ENCODE measurements around the gene FUS. TPM values are rescaled to one million over a fixed set of nuclear protein-coding genes. Genes with fewer than 3 reads are reported as not detected.
A peak's percentile ranks its signal among the peaks of the same experiment; 100 is the strongest.
"Not testable (repeated sequence)": the region's sequence is repeated elsewhere in the genome, so short reads cannot be mapped to it uniquely, and the experiment has no call there.

Gene FUS
- total RNA-seq, 1 experiment from 2014 or later = 629 TPM

GRCh38 chr16:31191697-31192428 lies 11.9 kb downstream of the FUS start:
- no peak overlapping the region for H3K4me3 Mint-ChIP-seq (ENCODE audit: low read depth, unreplicated experiment)
- no peak for DNase-seq
- intact Hi-C loops (cut with micrococcal nuclease; ENCODE audit: unreplicated experiment) = no loop called here
- BruUV-seq (replicated peaks) = no TSS peak
- no peaks in the 10 kb centered on the region for H3K9me3 Mint-ChIP-seq (ENCODE audit: low read depth, unreplicated experiment)
- H3K27ac Mint-ChIP-seq (ENCODE audit: unreplicated experiment) = no peak overlapping the region
- peaks cover 17% of the 10 kb centered on the region for H3K4me1 Mint-ChIP-seq (ENCODE audit: low read depth, unreplicated experiment)
- H3K36me3 Mint-ChIP-seq (ENCODE audit: insufficient read depth, unreplicated experiment) = peaks cover 100% of the 10 kb centered on the region
- no peak for TF ChIP-seq CTCF (IDR thresholded peaks at IDR 0.05; ENCODE audit: unreplicated experiment)
- CTCF ChIA-PET = no interaction called here
- no peaks in the 10 kb centered on the region for H3K27me3 Mint-ChIP-seq (ENCODE audit: unreplicated experiment)

DNA sequence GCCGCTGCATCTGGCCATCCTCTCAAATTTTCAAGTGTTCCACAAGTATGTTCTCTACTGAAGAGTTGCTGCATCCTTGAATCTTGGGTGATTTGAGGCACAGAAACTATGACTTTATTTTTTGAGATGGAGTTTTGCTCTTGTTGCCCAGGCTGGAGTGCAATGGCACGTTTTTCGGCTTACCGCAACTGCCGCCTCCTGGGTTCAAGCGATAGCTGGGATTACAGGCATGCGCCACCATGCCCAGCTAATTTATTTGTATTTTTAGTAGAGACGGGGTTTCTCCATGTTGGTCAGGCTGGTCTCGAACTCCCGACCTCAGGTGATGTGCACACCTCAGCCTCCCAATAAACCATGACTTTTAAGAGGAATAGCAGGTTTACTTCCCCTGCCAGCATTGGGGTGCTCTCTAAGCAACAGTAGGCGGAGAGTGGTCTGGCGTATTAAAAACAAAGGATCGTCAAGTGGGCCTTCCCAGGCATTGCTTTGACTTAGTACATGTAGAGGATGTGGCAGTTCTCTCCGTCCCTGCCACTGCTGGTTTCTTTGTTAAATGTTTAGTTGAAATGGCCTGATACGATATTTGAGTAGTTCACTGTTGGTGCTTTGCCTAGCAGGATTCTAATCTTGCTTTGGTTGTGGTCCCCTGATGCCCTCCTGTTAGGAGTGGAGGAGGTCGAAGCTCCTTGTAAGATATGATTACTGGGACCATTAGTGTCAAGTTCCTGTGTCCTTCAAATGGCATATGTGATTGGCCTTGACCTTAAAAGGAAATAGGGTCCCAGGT lies 13.1 kb downstream of the FUS start:
- Mint-ChIP-seq H3K27ac (ENCODE audit: unreplicated experiment) (peak overlapping the region; percentile 24), H3K27me3 (ENCODE audit: unreplicated experiment) (no peaks in the 10 kb centered on the region), H3K4me1 (ENCODE audit: low read depth, unreplicated experiment) (peaks cover 10% of the 10 kb centered on the region), H3K36me3 (ENCODE audit: insufficient read depth, unreplicated experiment) (peaks cover 95% of the 10 kb centered on the region), H3K4me3 (ENCODE audit: low read depth, unreplicated experiment) (no peak overlapping the region), H3K9me3 (ENCODE audit: low read depth, unreplicated experiment) (no peaks in the 10 kb centered on the region)
- CTCF ChIA-PET = no interaction called here
- no peak for DNase-seq
- intact Hi-C loops (cut with micrococcal nuclease; ENCODE audit: unreplicated experiment) = no loop called here
- no TSS peak for BruUV-seq (replicated peaks)
- TF ChIP-seq CTCF (IDR thresholded peaks at IDR 0.05; ENCODE audit: unreplicated experiment) = no peak

- H3K36me3 Mint-ChIP-seq (ENCODE audit: insufficient read depth, unreplicated experiment) = peaks cover 92% of the 10 kb centered on the region
- DNase-seq = no peak
- H3K4me3 Mint-ChIP-seq (ENCODE audit: low read depth, unreplicated experiment) = no peak overlapping the region
- no peaks in the 10 kb centered on the region for H3K27me3 Mint-ChIP-seq (ENCODE audit: unreplicated experiment)
- CTCF ChIA-PET = no interaction called here
- peak overlapping the region; percentile 24 for H3K27ac Mint-ChIP-seq (ENCODE audit: unreplicated experiment)
- BruUV-seq (replicated peaks) = no TSS peak
- H3K9me3 Mint-ChIP-seq (ENCODE audit: low read depth, unreplicated experiment) = no peaks in the 10 kb centered on the region
- peaks cover 11% of the 10 kb centered on the region for H3K4me1 Mint-ChIP-seq (ENCODE audit: low read depth, unreplicated experiment)
- TF ChIP-seq CTCF (IDR thresholded peaks at IDR 0.05; ENCODE audit: unreplicated experiment) = no peak
- intact Hi-C loops (cut with micrococcal nuclease; ENCODE audit: unreplicated experiment) = no loop called here
Observed at GRCh38 chr16:31193874-31194273, 13.9 kb downstream of the FUS start.

GRCh38 chr16:31194898-31195297 lies 15.0 kb downstream of the FUS start:
- intact Hi-C loops (cut with micrococcal nuclease; ENCODE audit: unreplicated experiment) = no loop called here
- H3K4me1 Mint-ChIP-seq (ENCODE audit: low read depth, unreplicated experiment) = peaks cover 17% of the 10 kb centered on the region
- no peak overlapping the region for H3K27ac Mint-ChIP-seq (ENCODE audit: unreplicated experiment)
- peaks cover 90% of the 10 kb centered on the region for H3K36me3 Mint-ChIP-seq (ENCODE audit: insufficient read depth, unreplicated experiment)
- no peak for DNase-seq
- no peaks in the 10 kb centered on the region for H3K9me3 Mint-ChIP-seq (ENCODE audit: low read depth, unreplicated experiment)
- no peaks in the 10 kb centered on the region for H3K27me3 Mint-ChIP-seq (ENCODE audit: unreplicated experiment)
- BruUV-seq (replicated peaks) = TSS peak; percentile 1
- H3K4me3 Mint-ChIP-seq (ENCODE audit: low read depth, unreplicated experiment) = no peak overlapping the region
- TF ChIP-seq CTCF (IDR thresholded peaks at IDR 0.05; ENCODE audit: unreplicated experiment) = no peak
- CTCF ChIA-PET = no interaction called here

DNA sequence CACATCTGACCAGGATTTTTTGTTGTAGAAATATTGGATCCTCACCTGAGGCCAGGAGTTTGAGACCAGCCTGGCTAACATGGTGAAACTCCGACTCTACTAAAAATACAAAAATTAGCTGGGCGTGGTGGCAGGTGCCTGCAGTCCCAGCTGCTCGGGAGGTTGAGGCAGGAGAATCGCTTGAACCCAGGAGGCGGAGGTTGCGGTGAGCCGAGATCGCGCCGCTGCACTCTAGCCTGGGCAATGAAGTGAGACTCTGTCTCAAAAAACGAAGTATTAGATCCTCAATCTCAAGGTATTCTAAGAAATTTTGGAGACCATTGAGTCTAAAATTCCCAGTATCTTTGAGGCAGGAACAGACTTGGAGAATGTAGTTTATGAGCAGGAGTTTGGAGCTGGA lies 15.9 kb downstream of the FUS start:
- H3K4me3 Mint-ChIP-seq (ENCODE audit: low read depth, unreplicated experiment); CTCF ChIA-PET; H3K27me3 Mint-ChIP-seq (ENCODE audit: unreplicated experiment); DNase-seq; H3K9me3 Mint-ChIP-seq (ENCODE audit: low read depth, unreplicated experiment); BruUV-seq (replicated peaks); intact Hi-C loops (cut with micrococcal nuclease; ENCODE audit: unreplicated experiment): not testable (repeated sequence)
- Mint-ChIP-seq H3K4me1 (ENCODE audit: low read depth, unreplicated experiment) (peaks cover 15% of the 10 kb centered on the region), H3K36me3 (ENCODE audit: insufficient read depth, unreplicated experiment) (peaks cover 90% of the 10 kb centered on the region), H3K27ac (ENCODE audit: unreplicated experiment) (peak overlapping the region; percentile 10)

All from Calu3 (cell line).